ENCODE measurements around the gene PPP1R7.

GRCh38 chr2:241219856-241220356, 69.6 kb downstream of the PPP1R7 start:
- no peak for TF ChIP-seq EP300 (IDR thresholded peaks at IDR 0.05)
- no peak for TF ChIP-seq CTCF (IDR thresholded peaks at IDR 0.05)
